ENCODE measurements around the gene JOSD2.
"Not testable (repeated sequence)": the region's sequence is repeated elsewhere in the genome, so short reads cannot be mapped to it uniquely, and the experiment has no call there.

JOSD2 gene

GRCh38 chr19:50546527-50547221 is 35.7 kb upstream of the JOSD2 start:
- no peak for DNase-seq

GRCh38 chr19:50542943-50543342 is 32.0 kb upstream of the JOSD2 start:
- DNase-seq = no peak

GRCh38 chr19:50537769-50538230 is 26.8 kb upstream of the JOSD2 start:
- DNase-seq = peak; percentile 67

GRCh38 chr19:50537306-50537685 is 26.3 kb upstream of the JOSD2 start:
- no peak for DNase-seq

- DNase-seq = no peak
Observed at GRCh38 chr19:50536662-50537305, 25.8 kb upstream of the JOSD2 start.

GRCh38 chr19:50535672-50536187 is 24.7 kb upstream of the JOSD2 start:
- no peak for DNase-seq

- DNase-seq = no peak
Observed at GRCh38 chr19:50534478-50534877, 23.5 kb upstream of the JOSD2 start.

GRCh38 chr19:50532952-50533351 is 22.0 kb upstream of the JOSD2 start:
- DNase-seq = no peak

- no peak for DNase-seq
Observed at GRCh38 chr19:50531171-50531612, 20.2 kb upstream of the JOSD2 start.

- DNase-seq = not testable (repeated sequence)
Observed at GRCh38 chr19:50528052-50528451, 17.1 kb upstream of the JOSD2 start.

GRCh38 chr19:50522881-50523280 is 11.9 kb upstream of the JOSD2 start:
- DNase-seq = no peak

- DNase-seq = no peak
Observed at GRCh38 chr19:50520822-50521465, 10.0 kb upstream of the JOSD2 start.

GRCh38 chr19:50519006-50519575 is 8.1 kb upstream of the JOSD2 start:
- no peak for DNase-seq

GRCh38 chr19:50518091-50519005 is 7.4 kb upstream of the JOSD2 start:
- no peak for DNase-seq

GRCh38 chr19:50517704-50518075 is 6.7 kb upstream of the JOSD2 start:
- DNase-seq = no peak

- DNase-seq = no peak
Observed at GRCh38 chr19:50516964-50517703, 6.1 kb upstream of the JOSD2 start.

GRCh38 chr19:50516456-50516855 is 5.5 kb upstream of the JOSD2 start:
- DNase-seq = no peak

GRCh38 chr19:50515168-50515561 is 4.2 kb upstream of the JOSD2 start:
- no peak for DNase-seq

GRCh38 chr19:50514346-50515167 is 3.6 kb upstream of the JOSD2 start:
- DNase-seq = no peak

GRCh38 chr19:50513746-50514345 is 2.9 kb upstream of the JOSD2 start, which contains the start of gene ASPDH:
TSS of gene ASPDH (minus strand) at chr19:50513913. CDS start at chr19:50513823, 90 bp downstream.
- no peak for DNase-seq

All from fibroblast of upper back skin (primary cell).